ENCODE measurements around the gene IPO11.
"Not testable (repeated sequence)": the region's sequence is repeated elsewhere in the genome, so short reads cannot be mapped to it uniquely, and the experiment has no call there.

The IPO11 gene

GRCh38 chr5:62555930-62556329 is 143.4 kb downstream of the IPO11 start:
- Histone ChIP-seq H3K9me3 (ENCODE audit: control insufficient read depth in 1 of 2, low read length in 2 of 2) (no peaks in the 10 kb centered on the region), H3K4me1 (ENCODE audit: control insufficient read depth in 1 of 2, insufficient read depth in 2 of 2, low read length in 2 of 2) (no peaks in the 10 kb centered on the region), H3K4me3 (ENCODE audit: low read depth in 1 of 2, low read length in 2 of 2) (no peak overlapping the region), H3K27ac (ENCODE audit: low read length) (no peak overlapping the region), H3K27me3 (ENCODE audit: low read depth, low read length) (no peaks in the 10 kb centered on the region), H3K36me3 (ENCODE audit: control insufficient read depth in 1 of 2, insufficient read depth in 2 of 2, low read length in 2 of 2) (peaks cover 0 to 11% of the 10 kb centered on the region in 2 donors)

DNA sequence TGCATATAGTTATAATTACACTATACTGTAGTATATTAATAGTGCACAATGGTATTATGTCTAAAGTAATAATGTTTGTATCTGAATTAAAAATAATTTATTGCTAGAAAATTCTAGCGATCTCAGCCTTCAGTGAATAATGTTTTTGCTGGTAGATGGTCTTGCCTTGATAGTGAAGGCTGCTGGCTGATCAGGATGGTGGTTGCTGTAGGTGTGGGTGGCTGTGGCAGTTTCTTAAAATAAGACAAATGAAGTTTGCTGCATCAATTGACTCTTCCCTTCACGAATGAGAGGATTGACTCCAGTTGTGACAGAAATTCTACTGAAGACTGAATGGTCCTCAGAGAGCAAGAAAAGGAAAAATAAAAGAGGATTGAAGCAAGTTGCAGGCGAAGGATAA is 146.4 kb downstream of the IPO11 start:
- Histone ChIP-seq H3K9me3 (ENCODE audit: control insufficient read depth in 1 of 2, low read length in 2 of 2) (no peaks in the 10 kb centered on the region), H3K4me3 (ENCODE audit: low read depth in 1 of 2, low read length in 2 of 2) (no peak overlapping the region), H3K27ac (ENCODE audit: low read length) (no peak overlapping the region), H3K4me1 (ENCODE audit: control insufficient read depth in 1 of 2, insufficient read depth in 2 of 2, low read length in 2 of 2) (no peaks in the 10 kb centered on the region), H3K27me3 (ENCODE audit: low read depth, low read length) (no peaks in the 10 kb centered on the region), H3K36me3 (ENCODE audit: control insufficient read depth in 1 of 2, insufficient read depth in 2 of 2, low read length in 2 of 2) (peaks cover 0 to 7% of the 10 kb centered on the region in 2 donors)

- Histone ChIP-seq H3K36me3 (ENCODE audit: control insufficient read depth in 1 of 2, insufficient read depth in 2 of 2, low read length in 2 of 2) (peaks cover 0 to 11% of the 10 kb centered on the region in 2 donors), H3K9me3 (ENCODE audit: control insufficient read depth in 1 of 2, low read length in 2 of 2) (no peaks in the 10 kb centered on the region), H3K4me3 (ENCODE audit: low read depth in 1 of 2, low read length in 2 of 2) (no peak overlapping the region), H3K4me1 (ENCODE audit: control insufficient read depth in 1 of 2, insufficient read depth in 2 of 2, low read length in 2 of 2) (no peaks in the 10 kb centered on the region), H3K27me3 (ENCODE audit: low read depth, low read length) (no peaks in the 10 kb centered on the region), H3K27ac (ENCODE audit: low read length) (no peak overlapping the region)
These were observed 148.2 kb downstream of the IPO11 start for GRCh38 chr5:62560786-62561185.

DNA sequence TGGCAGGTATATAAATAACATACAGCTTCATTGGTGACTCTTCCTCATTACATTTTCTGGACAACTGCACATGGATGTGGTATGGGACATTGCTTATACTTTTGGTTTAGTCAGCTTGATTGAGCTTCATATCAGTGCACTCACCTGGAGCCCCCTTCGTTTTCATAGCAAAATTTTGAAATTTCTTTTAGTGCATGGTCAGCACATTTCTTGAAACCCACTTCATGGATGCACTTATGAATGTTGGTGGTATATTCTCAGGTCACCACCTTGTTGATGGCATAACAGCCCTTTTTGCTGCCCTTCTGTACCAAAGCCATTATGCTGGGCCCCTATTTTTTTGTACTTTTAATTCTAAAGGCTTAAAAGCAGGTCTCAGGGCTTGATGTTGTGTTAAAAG is 149.3 kb downstream of the IPO11 start:
- H3K27ac ChIP-seq (ENCODE audit: low read length) = no peak overlapping the region
- no peaks in the 10 kb centered on the region for H3K27me3 ChIP-seq (ENCODE audit: low read depth, low read length)
- no peaks in the 10 kb centered on the region for H3K9me3 ChIP-seq (ENCODE audit: control insufficient read depth in 1 of 2, low read length in 2 of 2)
- no peak overlapping the region for H3K4me3 ChIP-seq (ENCODE audit: low read depth in 1 of 2, low read length in 2 of 2)
- peaks cover 0 to 21% of the 10 kb centered on the region in 2 donors for H3K36me3 ChIP-seq (ENCODE audit: control insufficient read depth in 1 of 2, insufficient read depth in 2 of 2, low read length in 2 of 2)
- no peaks in the 10 kb centered on the region for H3K4me1 ChIP-seq (ENCODE audit: control insufficient read depth in 1 of 2, insufficient read depth in 2 of 2, low read length in 2 of 2)

GRCh38 chr5:62562867-62563266 is 150.3 kb downstream of the IPO11 start:
- H3K27ac ChIP-seq (ENCODE audit: low read length) = no peak overlapping the region
- no peak overlapping the region for H3K4me3 ChIP-seq (ENCODE audit: low read depth in 1 of 2, low read length in 2 of 2)
- H3K36me3 ChIP-seq (ENCODE audit: control insufficient read depth in 1 of 2, insufficient read depth in 2 of 2, low read length in 2 of 2) = peaks cover 0 to 27% of the 10 kb centered on the region in 2 donors
- H3K9me3 ChIP-seq (ENCODE audit: control insufficient read depth in 1 of 2, low read length in 2 of 2) = peaks cover 0 to 2% of the 10 kb centered on the region in 2 donors
- no peaks in the 10 kb centered on the region for H3K4me1 ChIP-seq (ENCODE audit: control insufficient read depth in 1 of 2, insufficient read depth in 2 of 2, low read length in 2 of 2)
- H3K27me3 ChIP-seq (ENCODE audit: low read depth, low read length) = no peaks in the 10 kb centered on the region

DNA sequence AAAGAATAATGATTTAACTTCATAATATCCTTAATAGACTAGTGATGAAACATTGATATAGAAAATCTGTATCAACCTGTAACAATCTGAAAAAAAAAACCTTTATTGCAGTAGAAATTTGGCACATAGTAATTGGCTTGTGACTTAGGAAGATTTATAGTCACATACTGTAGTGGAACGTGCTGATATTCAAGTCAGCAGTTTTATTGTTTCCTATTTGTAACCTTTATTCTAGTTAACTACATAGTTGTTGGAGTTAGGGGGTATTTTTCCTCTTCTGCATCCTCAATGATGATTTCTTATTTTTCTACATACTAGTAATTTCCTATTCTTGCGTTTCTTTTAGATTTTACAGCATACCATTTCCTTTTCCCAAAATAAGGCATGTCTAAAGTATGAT is 151.5 kb downstream of the IPO11 start:
- Histone ChIP-seq H3K27ac (ENCODE audit: low read length) (no peak overlapping the region), H3K36me3 (ENCODE audit: control insufficient read depth in 1 of 2, insufficient read depth in 2 of 2, low read length in 2 of 2) (peaks cover 0 to 35% of the 10 kb centered on the region in 2 donors), H3K4me3 (ENCODE audit: low read depth in 1 of 2, low read length in 2 of 2) (no peak overlapping the region), H3K9me3 (ENCODE audit: control insufficient read depth in 1 of 2, low read length in 2 of 2) (peaks cover 0 to 2% of the 10 kb centered on the region in 2 donors), H3K27me3 (ENCODE audit: low read depth, low read length) (no peaks in the 10 kb centered on the region), H3K4me1 (ENCODE audit: control insufficient read depth in 1 of 2, insufficient read depth in 2 of 2, low read length in 2 of 2) (no peaks in the 10 kb centered on the region)

DNA sequence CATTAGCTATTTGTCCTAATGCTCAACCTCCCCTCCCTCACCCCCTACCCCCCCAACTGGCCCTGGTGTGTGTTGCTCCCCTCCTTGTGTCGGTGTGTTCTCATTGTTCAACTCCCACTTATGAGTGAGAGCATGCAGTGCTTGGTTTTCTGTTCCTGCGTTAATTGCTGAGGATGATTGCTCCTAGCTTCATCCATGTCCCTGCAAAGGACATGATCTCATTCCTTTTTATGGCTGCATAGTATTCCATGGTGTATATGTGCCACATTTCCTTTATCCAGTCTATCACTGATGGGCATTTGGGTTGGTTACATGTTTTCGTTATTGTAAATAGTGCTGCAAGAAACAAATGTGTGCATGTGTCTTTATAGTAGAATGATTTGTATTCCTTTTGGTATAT is 153.2 kb downstream of the IPO11 start:
- peaks cover 0 to 30% of the 10 kb centered on the region in 2 donors for H3K36me3 ChIP-seq (ENCODE audit: control insufficient read depth in 1 of 2, insufficient read depth in 2 of 2, low read length in 2 of 2)
- not testable (repeated sequence) for H3K4me1 ChIP-seq (ENCODE audit: control insufficient read depth in 1 of 2, insufficient read depth in 2 of 2, low read length in 2 of 2); H3K27me3 ChIP-seq (ENCODE audit: low read depth, low read length); H3K4me3 ChIP-seq (ENCODE audit: low read depth in 1 of 2, low read length in 2 of 2); H3K27ac ChIP-seq (ENCODE audit: low read length); H3K9me3 ChIP-seq (ENCODE audit: control insufficient read depth in 1 of 2, low read length in 2 of 2)

DNA sequence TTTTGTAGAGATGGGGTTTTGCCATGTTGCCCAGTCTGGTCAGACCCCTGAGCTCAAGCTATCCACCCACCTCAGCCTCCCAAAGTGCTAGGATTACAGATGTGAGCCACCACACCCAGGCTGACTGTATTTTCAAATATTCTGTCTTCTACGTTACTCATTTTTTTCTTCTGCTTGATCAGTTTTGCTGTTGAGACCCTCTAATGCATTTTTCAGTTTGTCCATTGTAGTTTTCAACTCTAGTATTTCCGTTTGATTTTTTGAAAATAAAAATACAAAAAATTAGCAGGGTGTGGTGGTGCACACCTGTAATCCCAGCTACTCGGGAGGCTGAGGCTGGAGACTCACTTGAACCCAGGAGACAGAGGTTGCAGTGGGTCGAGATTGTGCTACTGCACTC is 155.6 kb downstream of the IPO11 start:
- Histone ChIP-seq H3K9me3 (ENCODE audit: control insufficient read depth in 1 of 2, low read length in 2 of 2) (peaks cover 0 to 2% of the 10 kb centered on the region in 2 donors), H3K27me3 (ENCODE audit: low read depth, low read length) (no peaks in the 10 kb centered on the region), H3K4me3 (ENCODE audit: low read depth in 1 of 2, low read length in 2 of 2) (no peak overlapping the region), H3K36me3 (ENCODE audit: control insufficient read depth in 1 of 2, insufficient read depth in 2 of 2, low read length in 2 of 2) (peaks cover 0 to 30% of the 10 kb centered on the region in 2 donors), H3K4me1 (ENCODE audit: control insufficient read depth in 1 of 2, insufficient read depth in 2 of 2, low read length in 2 of 2) (no peaks in the 10 kb centered on the region), H3K27ac (ENCODE audit: low read length) (no peak overlapping the region)

GRCh38 chr5:62568800-62569432 is 156.4 kb downstream of the IPO11 start:
- Histone ChIP-seq H3K27me3 (ENCODE audit: low read depth, low read length) (no peaks in the 10 kb centered on the region), H3K27ac (ENCODE audit: low read length) (no peak overlapping the region), H3K4me1 (ENCODE audit: control insufficient read depth in 1 of 2, insufficient read depth in 2 of 2, low read length in 2 of 2) (no peaks in the 10 kb centered on the region), H3K36me3 (ENCODE audit: control insufficient read depth in 1 of 2, insufficient read depth in 2 of 2, low read length in 2 of 2) (peaks cover 0 to 30% of the 10 kb centered on the region in 2 donors), H3K9me3 (ENCODE audit: control insufficient read depth in 1 of 2, low read length in 2 of 2) (peaks cover 0 to 2% of the 10 kb centered on the region in 2 donors), H3K4me3 (ENCODE audit: low read depth in 1 of 2, low read length in 2 of 2) (no peak overlapping the region)

- H3K36me3 ChIP-seq (ENCODE audit: control insufficient read depth in 1 of 2, insufficient read depth in 2 of 2, low read length in 2 of 2) = peaks cover 0 to 30% of the 10 kb centered on the region in 2 donors
- no peaks in the 10 kb centered on the region for H3K27me3 ChIP-seq (ENCODE audit: low read depth, low read length)
- no peak overlapping the region for H3K4me3 ChIP-seq (ENCODE audit: low read depth in 1 of 2, low read length in 2 of 2)
- H3K4me1 ChIP-seq (ENCODE audit: control insufficient read depth in 1 of 2, insufficient read depth in 2 of 2, low read length in 2 of 2) = no peaks in the 10 kb centered on the region
- H3K27ac ChIP-seq (ENCODE audit: low read length) = no peak overlapping the region
- H3K9me3 ChIP-seq (ENCODE audit: control insufficient read depth in 1 of 2, low read length in 2 of 2) = peaks cover 0 to 2% of the 10 kb centered on the region in 2 donors
These were observed 156.9 kb downstream of the IPO11 start for GRCh38 chr5:62569470-62569869.

GRCh38 chr5:62572918-62573514 is 160.5 kb downstream of the IPO11 start:
- H3K9me3 ChIP-seq (ENCODE audit: control insufficient read depth in 1 of 2, low read length in 2 of 2) = no peaks in the 10 kb centered on the region
- H3K4me3 ChIP-seq (ENCODE audit: low read depth in 1 of 2, low read length in 2 of 2) = no peak overlapping the region
- H3K27ac ChIP-seq (ENCODE audit: low read length) = no peak overlapping the region
- no peaks in the 10 kb centered on the region for H3K27me3 ChIP-seq (ENCODE audit: low read depth, low read length)
- no peaks in the 10 kb centered on the region for H3K4me1 ChIP-seq (ENCODE audit: control insufficient read depth in 1 of 2, insufficient read depth in 2 of 2, low read length in 2 of 2)
- H3K36me3 ChIP-seq (ENCODE audit: control insufficient read depth in 1 of 2, insufficient read depth in 2 of 2, low read length in 2 of 2) = peaks cover 0 to 8% of the 10 kb centered on the region in 2 donors

DNA sequence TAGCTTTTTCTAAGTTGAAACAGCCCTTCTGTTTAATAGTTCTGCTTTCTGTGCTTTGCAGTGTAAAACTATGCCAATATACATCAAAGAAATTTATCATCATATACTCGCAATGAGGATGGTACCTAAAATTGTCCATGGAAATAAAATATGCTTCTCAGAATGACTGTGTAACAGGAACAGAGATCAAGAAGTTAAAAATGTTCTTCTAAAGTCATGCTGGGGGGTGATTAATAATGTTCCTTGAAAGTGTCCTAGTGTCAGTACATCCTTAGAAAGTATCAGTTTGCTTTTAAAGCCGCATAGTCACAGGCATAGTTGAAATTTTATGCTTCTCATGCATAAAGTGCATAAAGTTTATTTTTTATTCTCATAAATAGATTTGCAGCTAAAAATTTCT is 162.0 kb downstream of the IPO11 start:
- Histone ChIP-seq H3K27ac (ENCODE audit: low read length) (no peak overlapping the region), H3K27me3 (ENCODE audit: low read depth, low read length) (no peaks in the 10 kb centered on the region), H3K4me1 (ENCODE audit: control insufficient read depth in 1 of 2, insufficient read depth in 2 of 2, low read length in 2 of 2) (no peaks in the 10 kb centered on the region), H3K4me3 (ENCODE audit: low read depth in 1 of 2, low read length in 2 of 2) (no peak overlapping the region), H3K9me3 (ENCODE audit: control insufficient read depth in 1 of 2, low read length in 2 of 2) (no peaks in the 10 kb centered on the region), H3K36me3 (ENCODE audit: control insufficient read depth in 1 of 2, insufficient read depth in 2 of 2, low read length in 2 of 2) (no peaks in the 10 kb centered on the region)
